Hepatocyte (in vitro differentiated cells): ENCODE data around the gene CTNND2.

Experiments used
- CTCF ChIP-seq: fragments of 200-600 bp; sonication (generic); IDR thresholded peaks from 2 replicates; pipeline ENCODE4 v1.5.1; 2016; ENCODE audit warnings: antibody characterized with exemption, mild to moderate bottlenecking; ENCODE audit not compliant: poor library complexity
- EZH2 ChIP-seq: fragments of 200-600 bp; sonication (generic); IDR thresholded peaks from 2 replicates; pipeline ENCODE4 v1.6.1; 2016; ENCODE audit warnings: antibody characterized with exemption, mild to moderate bottlenecking, borderline replicate concordance
- EZH2phosphoT487 ChIP-seq: fragments of 200-600 bp; sonication (generic); IDR thresholded peaks from one replicate; pipeline ENCODE4 v1.6.1; 2018; ENCODE audit warnings: antibody characterized with exemption, mild to moderate bottlenecking, low read depth, moderate library complexity; ENCODE audit not compliant: unreplicated experiment, severe bottlenecking

DNA sequence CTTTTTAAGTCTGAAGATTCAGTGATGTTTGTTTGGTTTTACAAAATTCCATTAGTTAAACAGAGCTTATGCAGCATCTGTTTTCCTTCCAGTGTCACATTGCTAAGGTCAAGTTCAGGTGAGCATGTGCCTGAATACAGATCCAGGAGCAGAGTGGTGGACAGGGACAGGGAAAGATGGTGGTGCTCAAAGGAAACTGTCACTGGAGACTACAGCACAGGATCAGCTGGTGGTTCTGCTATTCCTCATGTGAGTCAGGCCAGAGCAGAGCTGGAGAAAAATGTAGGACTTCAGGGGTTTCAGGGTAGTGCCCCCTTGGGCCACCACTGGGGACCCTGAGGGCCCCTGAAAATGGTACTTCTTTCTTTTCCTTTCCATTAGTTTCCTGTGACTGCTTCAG lies 859.7 kb downstream of the CTNND2 start:
- TF ChIP-seq CTCF (no peak), EZH2phosphoT487 (no peak), EZH2 (no peak)
